Measurements from ENCODE around the gene CFAP299. TPM values are rescaled to one million over a fixed set of nuclear protein-coding genes. Genes with fewer than 3 reads are reported as not detected.

CFAP299 gene
- total RNA-seq, 1 experiment from 2014 or later, result not detected

DNA sequence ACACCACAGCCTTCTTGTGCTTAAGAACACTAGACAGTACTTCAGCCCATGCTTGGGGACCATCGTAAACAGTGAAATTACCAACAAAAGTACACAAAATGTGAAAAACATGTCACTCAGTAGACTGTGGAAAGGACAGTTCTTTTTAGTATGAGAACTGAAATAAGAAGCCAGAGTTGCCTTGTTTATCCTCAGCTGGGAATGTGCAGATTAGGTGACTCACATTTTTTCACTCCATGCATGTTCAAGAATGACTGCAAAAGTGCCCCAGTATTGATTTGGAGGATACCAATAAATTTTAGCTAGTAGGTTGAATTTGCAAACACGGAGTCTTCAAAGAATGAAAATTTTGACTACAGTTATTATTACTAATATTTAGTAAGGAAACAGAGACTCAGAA, 671.9 kb downstream of the CFAP299 start:
- Histone ChIP-seq H3F3A (ENCODE audit: insufficient read depth, low read depth) (no peaks in the 10 kb centered on the region), H3K27ac (no peak overlapping the region), H3K9me3 (ENCODE audit: insufficient read depth, low read depth) (no peaks in the 10 kb centered on the region), H3K79me2 (ENCODE audit: low read depth) (no peaks in the 10 kb centered on the region), H3K27me3 (ENCODE audit: insufficient read depth, low read depth) (no peaks in the 10 kb centered on the region), H4K20me1 (ENCODE audit: insufficient read depth) (no peaks in the 10 kb centered on the region), H2AFZ (no peak overlapping the region), H3K4me1 (replicated peaks; ENCODE audit: insufficient read depth) (no peaks in the 10 kb centered on the region), H3K4me3 (no peak overlapping the region), H3K4me2 (no peak overlapping the region), H3K36me3 (ENCODE audit: low read depth) (no peaks in the 10 kb centered on the region), H3K9me2 (ENCODE audit: insufficient read depth) (no peaks in the 10 kb centered on the region)
- DNase-seq, result no peak
- ChIA-PET CTCF (no interaction called here), POLR2A (ENCODE audit: unreplicated experiment) (no interaction called here)
- intact Hi-C loops (cut with micrococcal nuclease; ENCODE audit: unreplicated experiment), result no loop called here
- no peak for TF ChIP-seq EZH2 (IDR thresholded peaks at IDR 0.05; ENCODE audit: low read depth)
- TF ChIP-seq, protein P1, sequence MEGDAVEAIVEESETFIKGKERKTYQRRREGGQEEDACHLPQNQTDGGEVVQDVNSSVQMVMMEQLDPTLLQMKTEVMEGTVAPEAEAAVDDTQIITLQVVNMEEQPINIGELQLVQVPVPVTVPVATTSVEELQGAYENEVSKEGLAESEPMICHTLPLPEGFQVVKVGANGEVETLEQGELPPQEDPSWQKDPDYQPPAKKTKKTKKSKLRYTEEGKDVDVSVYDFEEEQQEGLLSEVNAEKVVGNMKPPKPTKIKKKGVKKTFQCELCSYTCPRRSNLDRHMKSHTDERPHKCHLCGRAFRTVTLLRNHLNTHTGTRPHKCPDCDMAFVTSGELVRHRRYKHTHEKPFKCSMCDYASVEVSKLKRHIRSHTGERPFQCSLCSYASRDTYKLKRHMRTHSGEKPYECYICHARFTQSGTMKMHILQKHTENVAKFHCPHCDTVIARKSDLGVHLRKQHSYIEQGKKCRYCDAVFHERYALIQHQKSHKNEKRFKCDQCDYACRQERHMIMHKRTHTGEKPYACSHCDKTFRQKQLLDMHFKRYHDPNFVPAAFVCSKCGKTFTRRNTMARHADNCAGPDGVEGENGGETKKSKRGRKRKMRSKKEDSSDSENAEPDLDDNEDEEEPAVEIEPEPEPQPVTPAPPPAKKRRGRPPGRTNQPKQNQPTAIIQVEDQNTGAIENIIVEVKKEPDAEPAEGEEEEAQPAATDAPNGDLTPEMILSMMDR (conservative IDR thresholded peaks at IDR 0.05), result no peak
- no TSS peak for BruUV-seq (replicated peaks)

Other genes with a start within 250 kb of the CFAP299 start
- 0.26 and 0.88 TPM in 2 replicates for gene PRDM8, start 138.2 kb upstream of the CFAP299 start, total RNA-seq (2021)
- gene FGF5, start 69.1 kb upstream of the CFAP299 start, total RNA-seq (2021), result not detected in 2 replicates